GM21367 (cell line): ENCODE measurements around the gene ITPR1.
A peak's percentile ranks its signal among the peaks of the same experiment; 100 is the strongest.

ENCODE experiments used
- ATAC-seq: cut with Tn5 transposase; IDR thresholded peaks from one replicate; pipeline ENCODE4 v1.9.1; 2021; ENCODE audit not compliant: unreplicated experiment

ITPR1 gene

DNA sequence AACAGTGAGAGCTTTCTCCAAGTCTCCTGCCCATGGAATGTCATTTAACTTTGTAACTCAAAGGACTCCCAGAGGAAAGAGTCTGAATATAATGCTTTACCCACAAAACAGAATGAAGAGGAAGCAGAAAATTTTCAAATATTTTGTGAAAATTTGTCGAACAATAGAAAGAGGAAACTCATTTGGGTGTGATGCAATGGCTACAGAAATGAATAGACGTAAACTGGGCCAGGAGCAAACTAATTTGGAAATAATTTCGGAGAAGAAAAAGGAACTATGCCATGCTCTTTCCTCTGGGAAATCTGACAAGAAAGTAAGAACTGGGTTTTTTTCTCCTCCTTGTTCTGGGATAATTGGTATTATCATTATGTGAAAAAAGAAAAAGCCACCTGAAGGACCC, 14.9 kb upstream of the ITPR1 start:
- no peak for ATAC-seq

DNA sequence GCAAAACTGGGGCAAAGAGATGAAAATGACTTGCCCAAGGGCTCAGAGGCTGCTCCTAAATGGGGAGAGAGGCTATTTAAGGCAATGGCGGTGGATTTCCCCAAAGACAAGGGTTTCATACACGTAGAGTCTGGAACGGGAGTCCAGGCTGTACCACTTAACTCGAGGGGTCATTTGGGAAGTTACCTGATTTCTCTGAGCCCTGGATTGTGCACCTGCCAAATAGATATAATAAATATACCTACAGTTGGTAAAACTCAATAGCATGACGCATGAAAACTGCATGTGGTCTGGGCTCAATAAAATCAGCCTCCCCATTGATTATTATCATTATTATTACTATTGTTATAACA, 1.3 kb upstream of the ITPR1 start:
- no peak for ATAC-seq

- no peak for ATAC-seq
These were observed 737 bp upstream of the ITPR1 start for GRCh38 chr3:4492208-4493013.

DNA sequence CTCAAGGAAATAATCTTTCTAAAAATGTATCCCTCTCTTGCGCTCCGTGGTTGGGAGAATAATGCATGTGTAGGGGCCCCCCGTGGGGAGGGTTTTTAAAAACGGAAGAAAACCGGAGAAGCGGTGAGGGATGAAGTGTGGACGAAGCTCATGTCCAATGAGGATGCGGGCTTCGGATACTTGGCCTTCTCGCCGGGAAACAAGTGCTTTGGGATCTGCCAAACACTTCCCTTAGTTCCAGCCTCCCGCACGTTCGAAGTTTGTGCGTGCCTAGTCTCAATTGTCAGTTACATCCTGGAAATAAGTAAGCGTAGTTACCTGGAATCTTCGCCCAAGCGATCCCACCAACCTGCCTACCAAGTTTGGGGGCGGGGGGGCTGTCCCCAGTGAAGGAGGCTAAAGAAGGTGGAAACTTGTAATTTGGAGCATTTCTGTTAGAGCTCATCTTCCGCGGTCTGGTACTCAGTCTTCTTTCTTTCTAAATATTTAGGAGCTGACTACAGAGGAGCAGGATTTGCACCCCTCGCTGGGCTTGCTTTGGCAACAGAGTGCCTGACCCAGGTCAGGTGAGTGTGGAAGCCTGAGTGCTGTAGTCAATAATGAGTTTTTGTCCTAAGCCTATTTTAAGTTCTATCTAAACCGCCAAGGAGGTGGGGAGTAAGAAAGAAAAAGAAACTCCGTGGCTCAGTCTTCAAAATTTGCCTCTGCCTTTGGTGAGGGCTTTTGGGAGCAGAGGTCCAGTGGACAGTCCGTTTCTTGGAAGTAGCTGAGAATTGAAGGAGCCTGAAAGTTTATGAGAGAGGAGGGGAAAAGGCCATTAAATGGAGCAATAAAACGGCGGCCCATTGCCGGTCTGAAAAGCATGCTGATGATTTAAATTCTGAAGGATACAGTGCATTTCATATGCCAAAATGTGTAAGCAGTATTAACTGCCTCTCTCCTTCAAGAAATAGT, 1.1 kb downstream of the ITPR1 start:
- ATAC-seq, result no peak

DNA sequence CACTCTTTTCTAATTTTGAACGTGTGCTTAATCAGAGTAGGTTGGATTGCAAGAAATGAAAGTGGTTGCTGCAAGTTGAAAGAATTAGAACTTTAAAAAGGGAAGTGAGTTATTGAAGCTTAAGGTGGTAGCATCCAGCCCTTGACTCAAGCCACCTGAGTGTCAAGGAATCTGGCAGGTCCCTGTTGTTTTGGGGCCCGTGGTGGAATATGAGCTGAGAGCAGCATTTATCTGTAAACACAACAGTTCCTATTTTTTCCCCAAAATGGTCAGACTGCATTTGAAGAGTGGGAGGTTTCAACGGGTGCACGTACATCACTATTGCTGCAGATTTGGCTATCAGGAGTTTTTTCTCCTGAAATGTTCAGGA, 1.7 kb downstream of the ITPR1 start:
- ATAC-seq, result peak; percentile 25

DNA sequence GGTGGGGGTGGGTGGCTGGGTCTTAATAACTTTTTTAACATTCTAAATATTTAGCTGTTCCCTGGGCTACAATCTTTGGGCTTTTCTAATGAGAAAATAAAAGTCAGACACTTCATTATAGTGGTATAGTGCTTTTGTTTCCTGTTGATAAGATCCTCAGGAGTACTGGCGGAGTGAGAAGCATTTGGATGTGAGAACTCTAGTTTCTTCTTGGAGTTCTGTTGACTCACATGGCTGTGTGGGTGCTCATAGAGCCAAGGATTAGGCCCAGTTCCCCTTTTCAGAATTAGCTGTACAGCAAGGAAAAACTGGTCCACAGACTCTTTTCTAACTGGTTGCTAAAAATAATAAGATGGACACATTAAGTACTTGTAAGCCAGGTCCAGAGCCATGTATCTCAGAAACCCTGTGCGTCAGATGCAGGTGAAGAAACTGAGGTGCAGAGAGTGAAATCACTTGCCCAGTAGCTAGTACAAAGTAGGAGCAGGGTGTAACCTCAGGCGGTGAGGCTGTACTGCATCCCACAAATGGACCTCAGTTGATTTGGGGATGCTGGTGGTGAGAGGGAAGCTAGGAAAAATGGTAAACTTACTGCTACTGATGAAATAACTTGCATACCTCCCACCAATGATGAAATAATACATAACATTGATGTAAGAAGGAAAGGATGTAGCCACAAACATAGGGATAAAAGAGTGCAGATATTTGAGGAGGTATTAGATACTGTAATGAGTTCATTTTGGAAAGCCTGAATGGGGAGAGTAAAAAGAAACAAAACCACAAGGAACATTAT, 2.3 kb downstream of the ITPR1 start:
- no peak for ATAC-seq

DNA sequence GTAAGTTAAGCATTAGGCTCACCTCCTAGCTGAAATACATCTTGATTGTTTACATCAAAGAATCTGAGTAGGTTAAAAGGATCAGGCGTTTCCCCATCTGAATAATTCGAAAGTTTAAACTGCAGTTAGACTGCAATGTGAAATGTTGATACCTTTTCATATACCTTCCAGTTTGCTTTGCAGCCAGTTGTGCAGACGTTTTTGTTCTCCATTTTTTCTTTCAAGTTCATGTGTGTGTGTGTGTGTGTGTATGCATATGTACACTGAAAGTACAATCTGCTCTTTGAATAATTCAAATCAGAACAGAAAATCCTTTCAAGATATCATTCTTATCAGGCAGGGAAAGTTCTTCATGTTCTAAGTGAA, 2.9 kb downstream of the ITPR1 start:
- ATAC-seq, result no peak

DNA sequence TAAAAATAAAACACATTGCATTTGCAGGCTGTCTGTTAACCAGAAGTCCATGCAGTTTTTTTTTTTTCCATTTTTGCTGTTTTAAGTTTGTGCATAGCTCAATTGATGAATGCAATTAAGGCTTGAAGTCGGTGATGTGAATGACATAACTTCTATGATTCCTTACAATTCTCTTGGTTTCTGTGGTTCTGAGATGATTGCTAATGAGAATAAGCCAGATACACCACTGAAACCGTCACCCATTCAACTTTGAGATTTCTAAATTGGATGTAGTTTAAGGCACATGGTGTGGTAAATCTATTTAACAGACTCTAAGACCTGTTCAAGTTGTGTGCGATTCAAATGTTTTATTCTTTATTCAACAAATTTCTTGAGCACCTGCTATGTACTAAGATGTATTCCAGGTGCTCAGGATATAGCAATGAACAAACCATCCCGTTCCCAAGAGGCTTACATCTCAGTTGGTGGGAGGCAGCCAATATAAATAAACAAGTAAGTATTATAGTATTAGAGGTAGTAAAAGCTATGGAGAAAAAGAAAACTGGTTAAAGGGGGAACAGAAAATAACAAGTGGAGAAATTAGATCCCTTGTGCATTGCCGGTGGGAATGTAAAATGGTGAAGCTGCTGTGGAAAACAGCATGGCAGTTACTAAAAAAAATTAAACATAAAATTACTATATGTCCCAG, 4.0 kb downstream of the ITPR1 start:
- ATAC-seq, result no peak

DNA sequence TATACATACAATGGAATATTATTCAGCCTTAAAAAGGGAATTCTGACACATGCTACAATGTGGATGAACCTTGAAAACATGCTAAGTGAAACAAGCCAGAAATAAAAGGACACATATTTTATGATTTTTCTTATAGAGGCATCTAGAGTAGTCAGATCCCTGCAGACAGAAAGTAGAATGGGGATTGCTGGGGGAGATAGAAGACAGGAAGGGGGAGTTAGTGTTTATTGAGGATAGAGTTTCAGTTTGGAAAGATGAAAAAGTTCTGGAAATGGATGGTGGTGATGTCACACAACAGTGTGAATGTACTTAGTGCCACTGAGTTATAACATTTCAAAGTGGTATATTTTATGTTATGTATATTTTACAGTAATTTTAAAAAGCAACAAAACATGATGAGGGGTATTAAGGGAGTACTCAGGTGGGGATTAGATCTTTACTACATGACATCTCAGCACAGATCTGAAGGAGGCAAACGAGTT, 4.7 kb downstream of the ITPR1 start:
- ATAC-seq, result no peak

GRCh38 chr3:4498446-4498845, 5.3 kb downstream of the ITPR1 start:
- ATAC-seq, result no peak

DNA sequence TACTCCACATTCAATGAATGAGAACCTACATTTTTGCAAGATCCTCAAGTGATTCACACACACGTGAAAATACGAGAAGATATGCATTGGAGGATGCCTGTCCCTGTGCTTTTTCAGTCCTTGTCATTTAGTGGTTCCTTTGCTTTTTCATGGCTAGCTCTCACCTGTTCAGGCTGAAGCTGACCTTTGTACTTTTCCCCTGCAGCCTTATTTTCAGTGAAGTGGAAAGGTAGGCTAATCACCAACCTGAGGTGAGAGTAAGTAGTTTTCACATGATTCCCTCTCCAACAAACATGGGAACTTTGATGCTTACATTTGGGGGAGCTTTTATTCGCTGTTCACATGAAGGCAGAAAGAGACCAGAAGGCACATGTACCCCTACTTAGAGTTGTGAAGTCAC, 8.3 kb downstream of the ITPR1 start:
- no peak for ATAC-seq

GRCh38 chr3:4501927-4502326, 8.8 kb downstream of the ITPR1 start:
- no peak for ATAC-seq

- ATAC-seq, result peak; percentile 50
These were observed 9.9 kb downstream of the ITPR1 start for GRCh38 chr3:4503050-4503449.

DNA sequence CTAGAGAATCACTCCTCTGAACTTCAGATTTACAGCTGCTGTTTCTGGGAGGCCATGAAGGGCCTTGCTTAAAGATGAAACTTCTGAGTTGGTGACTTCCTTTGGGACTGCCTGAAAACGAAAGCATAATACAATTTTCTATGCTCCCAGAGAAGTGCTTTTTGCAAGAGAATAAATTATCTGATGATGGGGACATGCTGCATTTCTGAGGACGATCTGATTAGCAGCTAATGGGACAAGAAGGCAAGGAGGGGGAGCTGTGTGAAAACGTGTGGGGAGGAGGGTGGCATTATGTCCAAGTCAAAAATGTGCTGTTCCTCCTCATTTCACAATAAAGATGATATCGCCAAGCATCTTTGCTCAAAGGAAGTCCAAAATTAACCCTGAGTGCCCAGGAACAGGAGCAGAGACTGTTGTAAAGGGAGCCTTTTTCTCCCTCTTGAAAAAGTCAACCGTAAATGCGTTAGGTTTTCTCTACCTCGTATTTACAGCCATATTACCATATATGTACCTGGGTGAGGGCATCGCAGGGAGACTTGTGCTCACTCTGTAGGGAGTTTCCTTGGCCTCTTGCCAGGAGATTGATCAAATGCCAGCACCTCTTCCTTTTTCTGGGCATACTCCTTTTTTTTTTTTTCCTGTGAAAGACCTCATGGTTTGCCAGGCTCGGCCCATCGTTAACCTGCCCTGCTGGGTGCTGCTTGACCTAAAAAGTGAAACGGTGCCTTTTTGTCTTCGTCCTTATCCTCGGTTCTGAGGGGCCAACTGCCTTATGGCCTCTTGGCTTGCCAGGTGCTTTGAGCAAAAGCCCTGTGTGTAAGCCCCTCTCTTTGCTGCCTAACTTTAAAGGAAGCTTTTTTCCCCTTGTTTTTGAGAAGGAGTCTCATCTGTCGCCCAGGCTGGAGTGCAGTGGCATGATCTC, 11.5 kb downstream of the ITPR1 start:
- no peak for ATAC-seq

DNA sequence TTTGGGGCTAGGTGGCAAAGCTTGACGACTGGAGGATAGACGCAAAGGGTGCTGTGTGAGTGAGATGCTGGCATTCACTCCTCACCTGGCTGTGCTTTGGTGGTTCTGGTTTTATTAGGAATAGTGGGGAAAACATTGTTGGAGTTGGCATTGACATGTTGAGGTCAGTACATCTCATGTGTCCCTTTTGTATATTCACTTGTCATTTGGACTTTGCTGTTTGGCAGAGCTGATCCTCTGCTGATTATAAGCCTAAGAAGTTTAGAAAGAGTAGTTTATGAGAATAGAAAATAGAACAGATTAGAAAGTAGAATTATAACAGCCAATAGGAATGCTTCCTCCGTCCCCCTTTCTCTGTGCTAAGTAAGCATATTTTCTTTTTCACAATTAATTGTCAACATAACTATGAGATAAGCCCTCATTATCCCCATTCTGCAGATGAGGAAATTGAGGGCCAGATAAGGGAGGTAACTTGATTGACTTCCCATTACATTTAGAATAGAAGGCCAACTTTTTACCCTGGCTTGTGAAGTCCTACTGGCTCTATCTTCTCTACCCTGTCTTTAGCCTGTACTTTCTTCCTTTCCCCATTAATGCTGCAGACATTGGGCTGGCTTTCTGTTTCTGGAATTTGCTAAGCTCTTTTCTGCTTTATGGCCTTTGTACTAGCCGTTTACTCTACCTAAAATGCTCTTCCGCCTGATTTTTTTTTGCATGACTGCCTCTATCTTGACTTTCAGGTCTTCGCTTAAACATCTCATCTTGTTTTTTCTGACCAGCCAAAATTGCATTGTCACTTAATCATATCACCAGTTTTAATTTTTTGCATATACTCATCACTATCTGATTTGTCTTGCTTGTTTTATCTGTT, 12.8 kb downstream of the ITPR1 start:
- no peak for ATAC-seq

DNA sequence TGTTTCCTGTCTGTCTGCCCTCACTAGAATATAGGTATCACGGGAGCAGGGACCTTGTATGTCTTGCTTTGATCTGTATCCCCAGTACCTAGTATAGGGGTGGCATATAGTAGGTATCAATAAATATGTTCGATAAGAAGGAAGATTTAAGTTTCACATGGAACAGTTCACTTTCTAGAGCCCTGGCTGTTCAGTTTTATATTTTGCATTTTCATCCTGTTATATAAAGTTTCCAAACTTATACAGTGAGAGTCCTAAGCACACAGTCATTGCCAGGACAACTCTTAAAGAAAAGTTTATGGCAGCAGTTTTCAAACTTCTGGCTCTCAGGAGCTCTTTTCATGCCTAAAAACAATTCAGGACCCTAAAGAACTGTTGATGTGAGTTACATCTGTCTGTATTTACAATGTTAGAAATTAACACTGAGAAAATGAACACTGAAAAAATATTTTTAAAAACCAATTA, 13.4 kb downstream of the ITPR1 start:
- no peak for ATAC-seq

DNA sequence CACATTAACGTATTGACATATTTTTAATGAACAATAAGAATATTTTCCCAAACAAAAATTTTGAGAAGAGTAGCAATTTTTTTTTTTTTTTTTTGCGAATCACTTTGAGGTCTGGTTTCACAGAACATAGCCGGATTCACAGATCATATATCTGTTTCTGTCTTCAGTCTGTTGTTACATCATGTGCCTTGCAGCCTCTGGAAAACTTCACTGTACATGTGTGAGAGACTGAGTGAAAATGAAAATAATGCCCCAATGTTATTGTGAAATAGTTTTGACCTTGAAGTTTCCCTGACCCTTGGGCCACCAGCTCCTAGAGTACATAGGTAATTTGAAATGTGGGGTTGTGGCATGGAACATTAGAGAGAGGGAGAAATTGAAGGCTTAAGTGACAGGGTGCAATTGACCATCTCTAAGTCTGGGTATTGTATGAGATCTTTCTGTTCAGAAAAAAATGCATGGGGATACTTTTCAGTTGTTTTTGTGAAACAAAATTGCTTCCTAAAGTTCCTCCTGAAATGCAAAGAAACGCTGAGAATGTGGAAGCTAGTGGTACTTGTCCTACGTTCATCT, 14.0 kb downstream of the ITPR1 start:
- ATAC-seq, result peak; percentile 18
